Measurements from ENCODE around the gene ZNF557.

DNA sequence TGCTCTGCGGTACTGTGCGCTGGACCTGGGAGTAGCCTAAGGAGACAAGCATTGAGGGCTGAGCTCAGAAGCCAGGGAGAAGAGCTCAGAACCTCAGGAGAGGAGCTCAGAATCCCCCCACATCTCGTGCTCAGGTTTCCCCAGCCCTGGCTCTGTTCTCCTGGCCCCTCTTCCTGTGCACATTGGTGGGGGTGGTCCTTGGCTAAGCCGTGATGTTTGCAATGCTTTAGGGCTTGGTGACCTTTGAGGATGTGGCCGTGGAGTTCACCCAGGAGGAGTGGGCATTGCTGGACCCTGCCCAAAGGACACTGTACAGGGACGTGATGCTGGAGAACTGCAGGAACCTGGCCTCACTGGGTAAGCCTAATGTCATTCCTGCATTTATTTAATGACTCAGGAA is 6.6 kb downstream of the ZNF557 start:
- TF ChIP-seq, protein P1, sequence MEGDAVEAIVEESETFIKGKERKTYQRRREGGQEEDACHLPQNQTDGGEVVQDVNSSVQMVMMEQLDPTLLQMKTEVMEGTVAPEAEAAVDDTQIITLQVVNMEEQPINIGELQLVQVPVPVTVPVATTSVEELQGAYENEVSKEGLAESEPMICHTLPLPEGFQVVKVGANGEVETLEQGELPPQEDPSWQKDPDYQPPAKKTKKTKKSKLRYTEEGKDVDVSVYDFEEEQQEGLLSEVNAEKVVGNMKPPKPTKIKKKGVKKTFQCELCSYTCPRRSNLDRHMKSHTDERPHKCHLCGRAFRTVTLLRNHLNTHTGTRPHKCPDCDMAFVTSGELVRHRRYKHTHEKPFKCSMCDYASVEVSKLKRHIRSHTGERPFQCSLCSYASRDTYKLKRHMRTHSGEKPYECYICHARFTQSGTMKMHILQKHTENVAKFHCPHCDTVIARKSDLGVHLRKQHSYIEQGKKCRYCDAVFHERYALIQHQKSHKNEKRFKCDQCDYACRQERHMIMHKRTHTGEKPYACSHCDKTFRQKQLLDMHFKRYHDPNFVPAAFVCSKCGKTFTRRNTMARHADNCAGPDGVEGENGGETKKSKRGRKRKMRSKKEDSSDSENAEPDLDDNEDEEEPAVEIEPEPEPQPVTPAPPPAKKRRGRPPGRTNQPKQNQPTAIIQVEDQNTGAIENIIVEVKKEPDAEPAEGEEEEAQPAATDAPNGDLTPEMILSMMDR (conservative IDR thresholded peaks at IDR 0.05), result no peak
- no peak for TF ChIP-seq EZH2 (IDR thresholded peaks at IDR 0.05; ENCODE audit: low read depth)

All from PC-9 (cell line).